ENCODE measurements around the gene BMP2. TPM values are rescaled to one million over a fixed set of nuclear protein-coding genes. Genes with fewer than 3 reads are reported as not detected.

Gene BMP2
- 1 to 10 TPM; 1.4 to 1.7 TPM for polyA plus RNA-seq

GRCh38 chr20:6767536-6768227, at the start of gene BMP2:
TSS of gene BMP2 (plus strand) at chr20:6767686. CDS start at chr20:6770127, 2,441 bp downstream.
- Histone ChIP-seq H3K4me1 (ENCODE audit: control insufficient read depth in 2 of 2, insufficient read depth in 2 of 2, low read length in 1 of 2) (peaks cover 3 to 5% of the 10 kb centered on the region in 2 donors), H3K9me3 (ENCODE audit: control insufficient read depth in 2 of 2, insufficient read depth in 1 of 2, low read depth in 1 of 2, low read length in 1 of 2) (no peaks in the 10 kb centered on the region), H3K27me3 (ENCODE audit: control insufficient read depth in 1 of 2, insufficient read depth in 2 of 2, low read length in 2 of 2) (no peaks in the 10 kb centered on the region), H3K4me3 (ENCODE audit: low read depth in 1 of 2, low read length in 2 of 2) (peak within 1 kb of the TSS; percentile 63 to 66), H3K36me3 (ENCODE audit: control insufficient read depth in 2 of 2, insufficient read depth in 2 of 2, low read length in 1 of 2) (no peaks in the 10 kb centered on the region), H3K27ac (ENCODE audit: low read depth in 2 of 2, low read length in 1 of 2) (peak within 1 kb of the TSS; percentile 36 to 60)
- 1% methylated on average over 79 to 112 of the region's 112 CpGs for WGBS, 2 donors

GRCh38 chr20:6718662-6719368, 48.7 kb upstream of the BMP2 start:
- H3K4me1 ChIP-seq (ENCODE audit: control insufficient read depth in 2 of 2, insufficient read depth in 2 of 2, low read length in 1 of 2), result no peaks in the 10 kb centered on the region
- 54 to 62% methylated on average over 7 of the region's 7 CpGs for WGBS, 2 donors
- no peak overlapping the region for H3K4me3 ChIP-seq (ENCODE audit: low read depth in 1 of 2, low read length in 2 of 2)
- H3K36me3 ChIP-seq (ENCODE audit: control insufficient read depth in 2 of 2, insufficient read depth in 2 of 2, low read length in 1 of 2), result no peaks in the 10 kb centered on the region
- H3K9me3 ChIP-seq (ENCODE audit: control insufficient read depth in 2 of 2, insufficient read depth in 1 of 2, low read depth in 1 of 2, low read length in 1 of 2), result no peaks in the 10 kb centered on the region
- no peaks in the 10 kb centered on the region for H3K27me3 ChIP-seq (ENCODE audit: control insufficient read depth in 1 of 2, insufficient read depth in 2 of 2, low read length in 2 of 2)
- no peak overlapping the region for H3K27ac ChIP-seq (ENCODE audit: low read depth in 2 of 2, low read length in 1 of 2)

- H3K4me1 ChIP-seq (ENCODE audit: control insufficient read depth in 2 of 2, insufficient read depth in 2 of 2, low read length in 1 of 2), result no peaks in the 10 kb centered on the region
- H3K4me3 ChIP-seq (ENCODE audit: low read depth in 1 of 2, low read length in 2 of 2), result no peak overlapping the region
- 88 to 90% methylated on average over 4 of the region's 4 CpGs for WGBS, 2 donors
- H3K36me3 ChIP-seq (ENCODE audit: control insufficient read depth in 2 of 2, insufficient read depth in 2 of 2, low read length in 1 of 2), result no peaks in the 10 kb centered on the region
- H3K27me3 ChIP-seq (ENCODE audit: control insufficient read depth in 1 of 2, insufficient read depth in 2 of 2, low read length in 2 of 2), result no peaks in the 10 kb centered on the region
- H3K27ac ChIP-seq (ENCODE audit: low read depth in 2 of 2, low read length in 1 of 2), result no peak overlapping the region
- H3K9me3 ChIP-seq (ENCODE audit: control insufficient read depth in 2 of 2, insufficient read depth in 1 of 2, low read depth in 1 of 2, low read length in 1 of 2), result no peaks in the 10 kb centered on the region
Measured at GRCh38 chr20:6719369-6719721, 48.1 kb upstream of the BMP2 start.

- Histone ChIP-seq H3K27me3 (ENCODE audit: control insufficient read depth in 1 of 2, insufficient read depth in 2 of 2, low read length in 2 of 2) (no peaks in the 10 kb centered on the region), H3K36me3 (ENCODE audit: control insufficient read depth in 2 of 2, insufficient read depth in 2 of 2, low read length in 1 of 2) (no peaks in the 10 kb centered on the region), H3K9me3 (ENCODE audit: control insufficient read depth in 2 of 2, insufficient read depth in 1 of 2, low read depth in 1 of 2, low read length in 1 of 2) (no peaks in the 10 kb centered on the region), H3K27ac (ENCODE audit: low read depth in 2 of 2, low read length in 1 of 2) (no peak overlapping the region), H3K4me1 (ENCODE audit: control insufficient read depth in 2 of 2, insufficient read depth in 2 of 2, low read length in 1 of 2) (no peaks in the 10 kb centered on the region), H3K4me3 (ENCODE audit: low read depth in 1 of 2, low read length in 2 of 2) (no peak overlapping the region)
- 54% methylated on average over 1 of the region's 1 CpG for WGBS, 2 donors
Measured at GRCh38 chr20:6726761-6727160, 40.7 kb upstream of the BMP2 start.

- no peaks in the 10 kb centered on the region for H3K4me1 ChIP-seq (ENCODE audit: control insufficient read depth in 2 of 2, insufficient read depth in 2 of 2, low read length in 1 of 2)
- H3K9me3 ChIP-seq (ENCODE audit: control insufficient read depth in 2 of 2, insufficient read depth in 1 of 2, low read depth in 1 of 2, low read length in 1 of 2), result no peaks in the 10 kb centered on the region
- 77 to 78% methylated on average over 9 of the region's 9 CpGs for WGBS, 2 donors
- no peak overlapping the region for H3K4me3 ChIP-seq (ENCODE audit: low read depth in 1 of 2, low read length in 2 of 2)
- no peak overlapping the region for H3K27ac ChIP-seq (ENCODE audit: low read depth in 2 of 2, low read length in 1 of 2)
- no peaks in the 10 kb centered on the region for H3K36me3 ChIP-seq (ENCODE audit: control insufficient read depth in 2 of 2, insufficient read depth in 2 of 2, low read length in 1 of 2)
- H3K27me3 ChIP-seq (ENCODE audit: control insufficient read depth in 1 of 2, insufficient read depth in 2 of 2, low read length in 2 of 2), result no peaks in the 10 kb centered on the region
Measured at GRCh38 chr20:6730672-6731328, 36.7 kb upstream of the BMP2 start.

GRCh38 chr20:6732001-6732447, 35.5 kb upstream of the BMP2 start:
- Histone ChIP-seq H3K27ac (ENCODE audit: low read depth in 2 of 2, low read length in 1 of 2) (no peak overlapping the region), H3K4me3 (ENCODE audit: low read depth in 1 of 2, low read length in 2 of 2) (no peak overlapping the region), H3K36me3 (ENCODE audit: control insufficient read depth in 2 of 2, insufficient read depth in 2 of 2, low read length in 1 of 2) (no peaks in the 10 kb centered on the region), H3K4me1 (ENCODE audit: control insufficient read depth in 2 of 2, insufficient read depth in 2 of 2, low read length in 1 of 2) (no peaks in the 10 kb centered on the region), H3K27me3 (ENCODE audit: control insufficient read depth in 1 of 2, insufficient read depth in 2 of 2, low read length in 2 of 2) (no peaks in the 10 kb centered on the region), H3K9me3 (ENCODE audit: control insufficient read depth in 2 of 2, insufficient read depth in 1 of 2, low read depth in 1 of 2, low read length in 1 of 2) (no peaks in the 10 kb centered on the region)
- WGBS, 2 donors, result 56 to 57% methylated on average over 3 of the region's 3 CpGs

GRCh38 chr20:6732851-6733250, 34.6 kb upstream of the BMP2 start:
- H3K9me3 ChIP-seq (ENCODE audit: control insufficient read depth in 2 of 2, insufficient read depth in 1 of 2, low read depth in 1 of 2, low read length in 1 of 2), result no peaks in the 10 kb centered on the region
- H3K4me3 ChIP-seq (ENCODE audit: low read depth in 1 of 2, low read length in 2 of 2), result no peak overlapping the region
- no peak overlapping the region for H3K27ac ChIP-seq (ENCODE audit: low read depth in 2 of 2, low read length in 1 of 2)
- 83 to 87% methylated on average over 6 of the region's 6 CpGs for WGBS, 2 donors
- H3K27me3 ChIP-seq (ENCODE audit: control insufficient read depth in 1 of 2, insufficient read depth in 2 of 2, low read length in 2 of 2), result no peaks in the 10 kb centered on the region
- H3K36me3 ChIP-seq (ENCODE audit: control insufficient read depth in 2 of 2, insufficient read depth in 2 of 2, low read length in 1 of 2), result no peaks in the 10 kb centered on the region
- no peaks in the 10 kb centered on the region for H3K4me1 ChIP-seq (ENCODE audit: control insufficient read depth in 2 of 2, insufficient read depth in 2 of 2, low read length in 1 of 2)

GRCh38 chr20:6733965-6734364, 33.5 kb upstream of the BMP2 start:
- H3K27ac ChIP-seq (ENCODE audit: low read depth in 2 of 2, low read length in 1 of 2), result no peak overlapping the region
- no peak overlapping the region for H3K4me3 ChIP-seq (ENCODE audit: low read depth in 1 of 2, low read length in 2 of 2)
- 76 to 89% methylated on average over 1 of the region's 1 CpG for WGBS, 2 donors
- H3K36me3 ChIP-seq (ENCODE audit: control insufficient read depth in 2 of 2, insufficient read depth in 2 of 2, low read length in 1 of 2), result no peaks in the 10 kb centered on the region
- H3K4me1 ChIP-seq (ENCODE audit: control insufficient read depth in 2 of 2, insufficient read depth in 2 of 2, low read length in 1 of 2), result peaks cover 0 to 2% of the 10 kb centered on the region in 2 donors
- H3K9me3 ChIP-seq (ENCODE audit: control insufficient read depth in 2 of 2, insufficient read depth in 1 of 2, low read depth in 1 of 2, low read length in 1 of 2), result no peaks in the 10 kb centered on the region
- no peaks in the 10 kb centered on the region for H3K27me3 ChIP-seq (ENCODE audit: control insufficient read depth in 1 of 2, insufficient read depth in 2 of 2, low read length in 2 of 2)

GRCh38 chr20:6735942-6736845, 31.3 kb upstream of the BMP2 start:
- WGBS, 2 donors, result 56 to 63% methylated on average over 8 of the region's 8 CpGs
- H3K4me3 ChIP-seq (ENCODE audit: low read depth in 1 of 2, low read length in 2 of 2), result no peak overlapping the region
- peak overlapping the region in 1 of 2 donors; percentile 22 for H3K27ac ChIP-seq (ENCODE audit: low read depth in 2 of 2, low read length in 1 of 2)
- H3K4me1 ChIP-seq (ENCODE audit: control insufficient read depth in 2 of 2, insufficient read depth in 2 of 2, low read length in 1 of 2), result peaks cover 0 to 2% of the 10 kb centered on the region in 2 donors
- H3K27me3 ChIP-seq (ENCODE audit: control insufficient read depth in 1 of 2, insufficient read depth in 2 of 2, low read length in 2 of 2), result no peaks in the 10 kb centered on the region
- H3K9me3 ChIP-seq (ENCODE audit: control insufficient read depth in 2 of 2, insufficient read depth in 1 of 2, low read depth in 1 of 2, low read length in 1 of 2), result no peaks in the 10 kb centered on the region
- no peaks in the 10 kb centered on the region for H3K36me3 ChIP-seq (ENCODE audit: control insufficient read depth in 2 of 2, insufficient read depth in 2 of 2, low read length in 1 of 2)
